Measurements from ENCODE around the gene HOXB4. TPM values are rescaled to one million over a fixed set of nuclear protein-coding genes. Genes with fewer than 3 reads are reported as not detected.

Gene HOXB4
- polyA plus RNA-seq, 1 of the 3 experiments (the other 2 are of a cell fraction), result 0.03 TPM

- Histone ChIP-seq H3K9me2 (no peaks in the 10 kb centered on the region), H3K27me3 (ENCODE audit: insufficient read depth) (peaks cover 97% of the 10 kb centered on the region), H3K9ac (no peak overlapping the region), H3K4me3 (ENCODE audit: low read depth in 2 of 2, low read length in 1 of 2) (no peak overlapping the region), H3K27ac (ENCODE audit: low read depth in 2 of 2, low read length in 1 of 2) (no peak overlapping the region), H4K20me1 (ENCODE audit: insufficient read depth) (peaks cover 10% of the 10 kb centered on the region; the same call in 1 of the 2 replicates), H3K9me3 (no peaks in the 10 kb centered on the region), H3F3A (replicated peaks; ENCODE audit: insufficient read depth) (no peaks in the 10 kb centered on the region), H3K4me2 (no peak overlapping the region), H3K79me2 (ENCODE audit: insufficient read depth) (no peaks in the 10 kb centered on the region), H3K36me3 (replicated peaks in 1 of 2; ENCODE audit: control insufficient read depth in 1 of 2, insufficient read depth in 2 of 2, low read length in 1 of 2) (no peaks in the 10 kb centered on the region), H3K4me1 (ENCODE audit: control insufficient read depth in 1 of 2, insufficient read depth in 2 of 2, low read depth in 1 of 2, low read length in 1 of 2) (peaks cover 0 to 2% of the 10 kb centered on the region in 2 experiments; a peak in 1 of 4 replicates), H2AFZ (ENCODE audit: low read depth) (no peak overlapping the region)
- POLR2A ChIA-PET, result no interaction called here
- no peak for DNase-seq
- CTCF ChIA-PET, result interaction anchor here (1.0 to 1.1 kb wide), 2 partner anchors 53 to 73 kb away, joined by 3 read pairs; no protein-coding TSS in a partner anchor
- WGBS (ENCODE audit: low lambda C conversion rate), result 18% methylated on average over 2 of the region's 2 CpGs
- TF ChIP-seq NRF1 (IDR thresholded peaks at IDR 0.05; ENCODE audit: low read depth, low read length), result no peak
- no peak for TF ChIP-seq CHD2 (IDR thresholded peaks at IDR 0.05; ENCODE audit: low read length, partially characterized antibody)
- no peak for TF ChIP-seq CTCF (IDR thresholded peaks at IDR 0.05)
- TF ChIP-seq JUND (IDR thresholded peaks at IDR 0.05), result no peak
- TF ChIP-seq POLR2AphosphoS5 (IDR thresholded peaks at IDR 0.05; ENCODE audit: low read depth, low read length), result no peak
- TF ChIP-seq FOXJ3 (CRISPR knock-in tag; IDR thresholded peaks at IDR 0.05), result no peak
- no peak for TF ChIP-seq RXRA (IDR thresholded peaks at IDR 0.05; ENCODE audit: borderline replicate concordance, low read depth)
- TF ChIP-seq FOXM1 (IDR thresholded peaks at IDR 0.05; ENCODE audit: low read depth), result no peak
- no peak for TF ChIP-seq NFIC (IDR thresholded peaks at IDR 0.05; ENCODE audit: borderline replicate concordance)
- no peak for TF ChIP-seq FOSL2 (IDR thresholded peaks at IDR 0.05; ENCODE audit: borderline replicate concordance, low read depth)
- no peak for TF ChIP-seq PBX3 (IDR thresholded peaks at IDR 0.05)
- TF ChIP-seq MAX (IDR thresholded peaks at IDR 0.05; ENCODE audit: low read depth), result no peak
- TF ChIP-seq USF1 (IDR thresholded peaks at IDR 0.05; ENCODE audit: borderline replicate concordance, low read depth), result no peak
- TF ChIP-seq SIN3A (IDR thresholded peaks at IDR 0.05; ENCODE audit: borderline replicate concordance, low read depth, low read length), result no peak
- no peak for TF ChIP-seq EZH2phosphoT487 (IDR thresholded peaks at IDR 0.05; ENCODE audit: borderline replicate concordance, low read depth)
Measured at GRCh38 chr17:48565022-48565554, 13.1 kb downstream of the HOXB4 start.

All from SK-N-SH (cell line).